Measurements from ENCODE around the gene GNLY. TPM values are rescaled to one million over a fixed set of nuclear protein-coding genes. Genes with fewer than 3 reads are reported as not detected.

GNLY gene
- total and polyA plus RNA-seq, 2 of the 4 experiments (the other 2 are of a cell fraction): not detected

- Histone ChIP-seq H3K9me1 (ENCODE audit: insufficient read depth, low read length) (peaks cover 3% of the 10 kb centered on the region; the same call in 1 of the 2 replicates), H3K4me2 (ENCODE audit: low read depth, low read length) (no peak overlapping the region), H2BK20ac (ENCODE audit: low read depth, low read length) (no peak overlapping the region), H3K27ac (ENCODE audit: insufficient read depth, low read length) (no peak overlapping the region), H3K18ac (ENCODE audit: low read depth, low read length) (no peak overlapping the region), H3K27me3 (ENCODE audit: control insufficient read depth, insufficient read depth, low read length) (peaks cover 6% of the 10 kb centered on the region; the same call in 1 of the 2 replicates), H3K9me3 (ENCODE audit: control insufficient read depth, insufficient read depth, low read length) (no peaks in the 10 kb centered on the region), H4K91ac (ENCODE audit: insufficient read depth, low read depth, low read length) (no peak overlapping the region), H3K36me3 (ENCODE audit: control insufficient read depth, insufficient read depth, low read length) (no peaks in the 10 kb centered on the region), H2BK15ac (ENCODE audit: low read depth, low read length) (no peak overlapping the region), H3K23ac (ENCODE audit: low read depth, low read length) (no peak overlapping the region), H4K8ac (ENCODE audit: low read depth in 2 of 2, low read length in 2 of 2) (no peak overlapping the region), H3K9ac (ENCODE audit: low read depth, low read length) (no peak overlapping the region), H3K4ac (ENCODE audit: low read depth, low read length) (no peak overlapping the region), H2BK5ac (ENCODE audit: low read depth, low read length, poor library complexity, severe bottlenecking) (no peak overlapping the region), H2AK9ac (replicated peaks; ENCODE audit: low read depth, low read length, poor library complexity) (peak overlapping the region; percentile 20), H3K79me1 (ENCODE audit: low read depth in 1 of 2, low read length in 2 of 2) (no peaks in the 10 kb centered on the region), H3K56ac (ENCODE audit: extremely low read depth, insufficient read depth, low read length) (no peak overlapping the region), H3K14ac (replicated peaks; ENCODE audit: low read depth, low read length) (no peak overlapping the region), H2AK5ac (ENCODE audit: low read depth, low read length) (no peak overlapping the region), H3K4me1 (ENCODE audit: control insufficient read depth, insufficient read depth, low read length) (peaks cover 4% of the 10 kb centered on the region), H3K4me3 (ENCODE audit: insufficient read depth, low read depth, low read length) (no peak overlapping the region), H2AFZ (replicated peaks; ENCODE audit: low read length, poor library complexity) (no peak overlapping the region), H4K20me1 (ENCODE audit: insufficient read depth, low read length) (peaks cover 2% of the 10 kb centered on the region; the same call in 1 of the 2 replicates), H2BK120ac (ENCODE audit: low read depth, low read length) (no peak overlapping the region), H4K5ac (ENCODE audit: low read depth, low read length) (no peak overlapping the region)
- TF ChIP-seq BHLHE40 (IDR thresholded peaks at IDR 0.05; ENCODE audit: low read depth, low read length): no peak
- no peak for TF ChIP-seq ELK1 (IDR thresholded peaks at IDR 0.05; ENCODE audit: borderline replicate concordance, low read depth, low read length)
- TF ChIP-seq CTCF (conservative IDR thresholded peaks at IDR 0.05; ENCODE audit: low read depth, low read length): no peak
- no peak for TF ChIP-seq RFX5 (IDR thresholded peaks at IDR 0.05; ENCODE audit: low read depth, low read length)
- TF ChIP-seq FOS (IDR thresholded peaks at IDR 0.05; ENCODE audit: low read depth, low read length): no peak
- no peak for TF ChIP-seq MAZ (IDR thresholded peaks at IDR 0.05; ENCODE audit: borderline replicate concordance, low read depth, low read length)
- TF ChIP-seq MAFK (IDR thresholded peaks at IDR 0.05; ENCODE audit: low read depth, low read length): no peak
- TF ChIP-seq USF2 (IDR thresholded peaks at IDR 0.05; ENCODE audit: low read depth, low read length): no peak
- TF ChIP-seq SMC3 (IDR thresholded peaks at IDR 0.05; ENCODE audit: low read depth, low read length): no peak
- no peak for TF ChIP-seq POLR2A (IDR thresholded peaks at IDR 0.05; ENCODE audit: low read depth, low read length)
- no peak for TF ChIP-seq NFE2L2 (IDR thresholded peaks at IDR 0.05; ENCODE audit: low read depth, low read length)
- no peak for TF ChIP-seq MXI1 (IDR thresholded peaks at IDR 0.05; ENCODE audit: borderline replicate concordance, low read depth, low read length)
- TF ChIP-seq CEBPB (IDR thresholded peaks at IDR 0.05; ENCODE audit: low read depth, low read length): no peak
- no peak for TF ChIP-seq CHD1 (IDR thresholded peaks at IDR 0.05; ENCODE audit: low read depth, low read length)
- TF ChIP-seq RAD21 (IDR thresholded peaks at IDR 0.05; ENCODE audit: low read length): no peak
- ChIA-PET POLR2A (ENCODE audit: unreplicated experiment) (no interaction called here), CTCF (no interaction called here)
- dilution Hi-C loops (cut with HindIII; ENCODE audit: low sequenced_read_pairs, unreplicated experiment) (no loop called here), in situ Hi-C loops (cut with MboI; ENCODE audit: low sequenced_read_pairs) (no loop called here), intact Hi-C loops (cut with micrococcal nuclease) (no loop called here)
- ATAC-seq (ENCODE audit: low read depth) (no peak), DNase-seq (no peak)
- 100% methylated on average over 1 of the region's 3 CpGs; no CpG with 5 or more reads in 1 of the 2 experiments for WGBS, 2 experiments (ENCODE audit: extremely low coverage in 2 of 2, insufficient read length in 1 of 2)
- no TSS peak for BruUV-seq (replicated peaks)
These were observed 2.9 kb downstream of the GNLY start for GRCh38 chr2:85697096-85697495.

All from IMR-90 (cell line).